RWPE1 (cell line): ENCODE measurements around the gene C2orf81.

ENCODE experiments used
- CTCF ChIA-PET: fragments of 350-600 bp; sonication (Branson Sonifier 250); formaldehyde crosslinking; extraction: SDS; loops from one replicate; lab custom pipeline; 2021; lab: Yijun Ruan, JAX
- POLR2A ChIA-PET: fragments of 400-600 bp; formaldehyde crosslinking; extraction: SDS; loops from one replicate; lab custom pipeline; 2020; ENCODE audit warnings: antibody characterized with exemption; ENCODE audit not compliant: low non-redundant PET; lab: Yijun Ruan, JAX
- DNase-seq: peaks from one replicate; pipeline ENCODE4 v3.0.0; 2012; ENCODE audit warnings: low spot score
- H3K27ac ChIP-seq: fragments of 450-650 bp; 2 replicates; pipeline ENCODE4 v1.5.1; 2017
- CTCF ChIP-seq: fragments of 450-650 bp; conservative IDR thresholded peaks from 2 replicates; pipeline ENCODE4 v1.5.1; 2017; ENCODE audit warnings: low read depth, mild to moderate bottlenecking

The C2orf81 gene

DNA sequence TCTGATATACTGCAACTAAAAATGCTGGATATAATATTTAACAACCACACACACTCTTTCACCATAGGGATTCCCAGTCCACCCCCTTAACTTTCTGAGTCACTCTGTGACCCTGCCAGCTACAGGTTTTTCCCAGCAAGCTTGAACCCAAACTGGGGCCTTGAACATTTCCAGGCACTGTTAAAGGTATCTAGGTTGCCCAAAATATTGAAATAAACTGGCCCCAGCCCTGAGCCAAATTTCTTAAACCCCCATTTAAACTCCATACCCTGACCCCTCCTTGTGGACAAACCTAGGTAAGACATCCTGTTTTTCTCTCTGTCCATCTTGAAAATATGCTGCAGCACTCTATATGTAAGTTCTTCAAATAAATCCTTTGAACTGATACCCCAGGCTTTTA, 21.6 kb downstream of the C2orf81 start:
- peak; percentile 32 for DNase-seq
- no peak overlapping the region for H3K27ac ChIP-seq
- CTCF ChIA-PET = interaction anchor here (0.7 to 1.0 kb wide), 2 partner anchors 10 to 129 kb away, joined by 4 to 5 read pairs; no protein-coding TSS in a partner anchor
- peak; percentile 36 for TF ChIP-seq CTCF
- POLR2A ChIA-PET = no interaction called here

- no peak for DNase-seq
- ChIA-PET POLR2A (no interaction called here), CTCF (interaction anchor here (0.7 kb wide), 1 partner anchor 146 kb away, joined by 4 read pairs; no protein-coding TSS in a partner anchor)
- no peak for TF ChIP-seq CTCF
- no peak overlapping the region for H3K27ac ChIP-seq
These were observed 25.3 kb downstream of the C2orf81 start for GRCh38 chr2:74396149-74396548.

DNA sequence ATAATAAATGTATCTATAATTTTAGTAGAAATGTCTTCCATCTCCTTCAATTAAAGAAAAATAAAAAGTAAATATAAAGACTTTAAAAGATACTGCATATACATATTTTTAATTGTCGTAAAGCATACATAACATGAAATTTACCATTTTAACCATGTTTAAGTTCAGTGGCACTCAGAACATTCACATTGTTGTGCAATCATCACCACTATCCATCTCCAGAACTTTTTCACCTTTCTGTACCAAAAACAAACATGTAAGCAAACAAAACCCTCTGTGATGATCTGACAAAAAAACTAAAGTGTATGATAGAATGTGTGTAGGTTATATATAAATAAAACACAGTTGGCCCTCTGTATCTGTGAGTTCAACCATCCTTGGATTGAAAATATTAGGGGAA, 27.9 kb downstream of the C2orf81 start:
- DNase-seq = no peak
- no peak overlapping the region for H3K27ac ChIP-seq
- TF ChIP-seq CTCF = no peak
- ChIA-PET CTCF (no interaction called here), POLR2A (no interaction called here)

DNA sequence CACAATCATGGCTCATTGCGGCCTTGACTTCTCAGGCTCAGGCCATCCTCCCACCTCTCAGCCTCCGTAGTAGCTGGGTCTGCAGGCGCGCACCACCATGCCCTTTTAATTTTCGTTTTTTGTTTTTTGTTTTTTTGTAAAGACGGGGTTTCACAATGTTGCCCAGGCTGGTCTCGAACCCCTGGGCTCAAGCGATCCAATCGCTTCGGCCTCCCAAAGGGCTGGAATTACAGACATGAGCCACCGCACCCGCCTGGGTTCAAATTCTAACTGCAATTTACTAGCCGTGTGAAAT, 29.0 kb downstream of the C2orf81 start:
- H3K27ac ChIP-seq = no peak overlapping the region
- CTCF ChIA-PET = interaction anchor here (0.6 to 1.5 kb wide), 8 partner anchors 13 to 568 kb away, joined by 3 to 8 read pairs (median 3); partner anchors contain the start of genes DCTN1 and INO80B
- no peak for TF ChIP-seq CTCF
- POLR2A ChIA-PET = interaction anchor here (0.7 kb wide), 2 partner anchors 137 to 260 kb away, joined by 3 to 4 read pairs; partner anchors contain the start of gene AUP1
- no peak for DNase-seq

- peak; percentile 97 for TF ChIP-seq CTCF
- H3K27ac ChIP-seq = peak overlapping the region; percentile 77
- DNase-seq = peak; percentile 94
- CTCF ChIA-PET = interaction anchor here (0.5 to 1.5 kb wide), 17 partner anchors 9 to 936 kb away, joined by 3 to 10 read pairs (median 3); partner anchors contain the start of genes AUP1, DCTN1 and INO80B
- POLR2A ChIA-PET = interaction anchor here (0.7 kb wide), 2 partner anchors 138 to 259 kb away, joined by 3 to 4 read pairs; partner anchors contain the start of gene AUP1
These were observed 29.6 kb downstream of the C2orf81 start for GRCh38 chr2:74391580-74392448.

- CTCF ChIA-PET = interaction anchor here (0.5 to 1.5 kb wide), 17 partner anchors 9 to 935 kb away, joined by 3 to 10 read pairs (median 3); partner anchors contain the start of genes AUP1, DCTN1 and INO80B
- peak; percentile 29 for DNase-seq
- TF ChIP-seq CTCF = no peak
- POLR2A ChIA-PET = no interaction called here
- H3K27ac ChIP-seq = peak overlapping the region; percentile 77
These were observed 30.2 kb downstream of the C2orf81 start for GRCh38 chr2:74391209-74391579.
